Psoas muscle (tissue), 8 donors: ENCODE data around the gene MIAT. TPM values are rescaled to one million over a fixed set of nuclear protein-coding genes. Genes with fewer than 3 reads are reported as not detected.

Experiments
- ATAC-seq, 4 donors: fragments of 200-7000 bp; cut with Tn5 transposase; one replicate each; pipeline ENCODE4 v1.9.1; 2020; ENCODE audit warnings: moderate library complexity in 3 of 4, mild to moderate bottlenecking in 2 of 4
- DNase-seq, 2 donors: peaks; one replicate each; pipeline ENCODE4 v3.0.0-alpha.2; 2020
- H3K27ac ChIP-seq: fragments of 200-600 bp; one replicate; pipeline ENCODE4 v1.8.0; 2022
- H3K27me3 ChIP-seq, 3 donors: fragments of 200-600 bp in 1 of 3; one replicate each; pipeline versions ENCODE4 v1.6.1 to v1.8.0; 2013 to 2022; ENCODE audit warnings: low read length in 2 of 3, mild to moderate bottlenecking in 2 of 3, moderate library complexity in 1 of 3; ENCODE audit not compliant: insufficient read depth in 3 of 3
- H3K36me3 ChIP-seq, 2 donors: fragments of 200-600 bp in 1 of 2; one replicate each; pipeline versions ENCODE4 v1.6.1 to v1.8.0; 2013 to 2022; ENCODE audit warnings: low read depth in 1 of 2, mild to moderate bottlenecking in 1 of 2, moderate library complexity in 1 of 2; ENCODE audit not compliant: insufficient read depth in 1 of 2
- H3K4me1 ChIP-seq: fragments of 200-600 bp; one replicate; pipeline ENCODE4 v1.8.0; 2022
- H3K4me3 ChIP-seq: fragments of 200-600 bp; one replicate; pipeline ENCODE4 v1.8.0; 2022; ENCODE audit warnings: mild to moderate bottlenecking
- H3K9me3 ChIP-seq: fragments of 200-600 bp; one replicate; pipeline ENCODE4 v1.8.0; 2022
- WGBS, 3 donors: extraction: QIAGEN DNeasy Blood & Tissue Kit; methylation state at CpG; one replicate each; pipeline versions ENCODE4 v1.1.6 to v1.1.7; 2013; 5-methylcytosine and 5-hydroxymethylcytosine counted together
- intact Hi-C, 2 donors: fragments of 100-400 bp; cut with DNase I; formaldehyde crosslinking; loops; one replicate each; pipeline versions ENCODE4 v1.11.0 to v1.14.2; 2022
- polyA plus RNA-seq, 3 donors: library from polyadenylated mRNA; stranded (reverse); fragments of 200-250 nt; gene quantifications; one replicate each; pipeline ENCODE4 v1.2.3, GENCODE V29; 2013
- total RNA-seq, 4 donors: library from RNA; stranded (reverse); fragmentation: NEBNext Ultra II Directional in 2 of 4; extraction: Animal tissue kit (Norgen Biotek cat#: 25700) in 2 of 4; gene quantifications; one replicate each; pipeline versions ENCODE4 v1.2.1 to v1.2.4, GENCODE V29; 2021 to 2023
- TF ChIP-seq, protein P1 (sequence below): fragments of 200-600 bp; IDR thresholded peaks from one replicate; pipeline ENCODE4 v1.8.0; 2022; ENCODE audit warnings: antibody characterized with exemption
- donor health status: healthy with polysubstance abuse.
- donor health status: DM: no; HTN: no; CAD: no; lungs with moderate emphysema.
- donor health status: Bipolar disorder and iron deficiency.
- donor health status: healthy.
- donor health status: DM: yes; HTN: yes; CAD: no.
- donor health status: DM: no; HTN: no; CAD: no.
- donor health status: DM: no; HTN: no; CAD: no.
- donor health status: DM: yes; HTN: yes; CAD: no.

The MIAT gene
- total and polyA plus RNA-seq, 7 donors = 0.04 to 0.59 (median 0.30) TPM

- no peaks in the 10 kb centered on the region for H3K36me3 ChIP-seq
- no peak overlapping the region for H3K4me3 ChIP-seq
- H3K4me1 ChIP-seq = peaks cover 23% of the 10 kb centered on the region
- intact Hi-C loops = loop anchor here in 1 of 2 donors (10.0 kb wide), 1 partner anchor 266 kb away; no protein-coding TSS in a partner anchor
- WGBS, 3 donors = 83 to 87% (median 86%) methylated on average over 6 of the region's 6 CpGs
- ATAC-seq = no peak
- TF ChIP-seq, protein P1, sequence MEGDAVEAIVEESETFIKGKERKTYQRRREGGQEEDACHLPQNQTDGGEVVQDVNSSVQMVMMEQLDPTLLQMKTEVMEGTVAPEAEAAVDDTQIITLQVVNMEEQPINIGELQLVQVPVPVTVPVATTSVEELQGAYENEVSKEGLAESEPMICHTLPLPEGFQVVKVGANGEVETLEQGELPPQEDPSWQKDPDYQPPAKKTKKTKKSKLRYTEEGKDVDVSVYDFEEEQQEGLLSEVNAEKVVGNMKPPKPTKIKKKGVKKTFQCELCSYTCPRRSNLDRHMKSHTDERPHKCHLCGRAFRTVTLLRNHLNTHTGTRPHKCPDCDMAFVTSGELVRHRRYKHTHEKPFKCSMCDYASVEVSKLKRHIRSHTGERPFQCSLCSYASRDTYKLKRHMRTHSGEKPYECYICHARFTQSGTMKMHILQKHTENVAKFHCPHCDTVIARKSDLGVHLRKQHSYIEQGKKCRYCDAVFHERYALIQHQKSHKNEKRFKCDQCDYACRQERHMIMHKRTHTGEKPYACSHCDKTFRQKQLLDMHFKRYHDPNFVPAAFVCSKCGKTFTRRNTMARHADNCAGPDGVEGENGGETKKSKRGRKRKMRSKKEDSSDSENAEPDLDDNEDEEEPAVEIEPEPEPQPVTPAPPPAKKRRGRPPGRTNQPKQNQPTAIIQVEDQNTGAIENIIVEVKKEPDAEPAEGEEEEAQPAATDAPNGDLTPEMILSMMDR = no peak
- no peaks in the 10 kb centered on the region for H3K9me3 ChIP-seq
- DNase-seq = no peak
- no peak overlapping the region for H3K27ac ChIP-seq
- H3K27me3 ChIP-seq = peaks cover 0 to 61% (median 14%) of the 10 kb centered on the region in 3 donors
Measured at GRCh38 chr22:26660356-26660755, 3.0 kb downstream of the MIAT start.

- peaks cover 0 to 54% (median 11%) of the 10 kb centered on the region in 3 donors for H3K27me3 ChIP-seq
- H3K9me3 ChIP-seq = no peaks in the 10 kb centered on the region
- no peaks in the 10 kb centered on the region for H3K36me3 ChIP-seq
- intact Hi-C loops = loop anchor here in 1 of 2 donors (10.0 kb wide), 1 partner anchor 266 kb away; no protein-coding TSS in a partner anchor
- WGBS, 3 donors = 83 to 85% (median 85%) methylated on average over 7 of the region's 7 CpGs
- H3K4me1 ChIP-seq = peaks cover 23% of the 10 kb centered on the region
- ATAC-seq (no peak), DNase-seq (no peak)
- TF ChIP-seq, protein P1 = no peak
- no peak overlapping the region for H3K27ac ChIP-seq
- no peak overlapping the region for H3K4me3 ChIP-seq
Measured at GRCh38 chr22:26660961-26661578, 3.7 kb downstream of the MIAT start.

DNA sequence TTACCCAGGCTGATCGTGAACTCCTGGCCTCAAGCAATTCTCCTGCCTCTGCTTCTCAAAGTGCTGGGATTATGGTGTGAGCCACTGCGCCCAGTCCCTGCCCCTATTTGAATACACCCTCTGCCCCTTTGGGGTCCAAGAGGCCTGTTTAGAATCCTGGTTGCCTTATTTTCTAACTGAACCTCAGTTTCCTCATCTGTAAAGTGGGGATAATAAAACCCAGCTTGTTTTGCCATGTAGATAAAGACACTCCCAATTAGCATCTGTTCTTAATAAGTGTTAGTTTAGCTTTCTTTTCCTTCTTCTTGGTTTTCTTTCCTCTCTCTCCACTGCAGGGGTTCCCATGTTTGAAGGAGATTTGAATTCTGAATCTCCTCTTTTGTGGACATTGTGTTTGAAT is 4.8 kb downstream of the MIAT start:
- ATAC-seq = no peak
- H3K36me3 ChIP-seq = no peaks in the 10 kb centered on the region
- H3K27ac ChIP-seq = no peak overlapping the region
- no peak for DNase-seq
- peaks cover 19% of the 10 kb centered on the region for H3K4me1 ChIP-seq
- intact Hi-C loops = loop anchor here in 1 of 2 donors (10.0 kb wide), 1 partner anchor 267 kb away; no protein-coding TSS in a partner anchor
- no peak overlapping the region for H3K4me3 ChIP-seq
- H3K27me3 ChIP-seq = peaks cover 0 to 45% (median 7%) of the 10 kb centered on the region in 3 donors
- WGBS, 3 donors = 83 to 89% (median 87%) methylated on average over 2 of the region's 2 CpGs
- H3K9me3 ChIP-seq = no peaks in the 10 kb centered on the region
- TF ChIP-seq, protein P1 = no peak

DNA sequence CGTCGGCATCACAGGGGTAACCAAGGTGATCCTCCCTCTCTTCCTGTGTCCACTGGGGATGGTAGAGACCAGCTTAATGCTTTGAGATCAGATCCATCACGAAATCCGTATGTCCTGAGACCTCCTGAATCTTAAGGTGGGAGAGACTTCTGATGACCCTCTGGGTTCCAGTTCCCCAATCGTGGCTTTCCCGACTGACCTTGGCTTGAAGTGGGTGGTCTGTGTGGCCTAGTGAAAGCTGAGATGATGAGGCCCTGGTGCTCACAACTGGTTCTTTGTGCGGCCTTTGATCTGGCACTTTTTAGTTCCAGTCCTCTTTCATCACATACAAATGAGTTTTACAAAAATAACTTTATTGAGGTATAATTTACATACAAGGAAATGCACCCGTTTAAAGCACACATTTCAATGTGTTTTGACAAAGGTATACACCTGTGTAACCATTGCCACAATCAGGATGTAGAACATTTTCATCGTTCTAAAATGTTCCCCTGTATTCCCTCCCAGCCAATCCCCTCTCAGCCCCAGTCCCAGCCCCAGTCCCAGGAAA is 6.1 kb downstream of the MIAT start:
- intact Hi-C loops = loop anchor here in 1 of 2 donors (10.0 kb wide), 1 partner anchor 269 kb away; no protein-coding TSS in a partner anchor
- Histone ChIP-seq H3K27me3 (peaks cover 0 to 32% (median 4%) of the 10 kb centered on the region in 3 donors), H3K4me1 (peaks cover 7% of the 10 kb centered on the region), H3K9me3 (no peaks in the 10 kb centered on the region), H3K27ac (no peak overlapping the region), H3K36me3 (no peaks in the 10 kb centered on the region), H3K4me3 (no peak overlapping the region)
- TF ChIP-seq, protein P1 = no peak
- no peak for ATAC-seq
- WGBS, 3 donors = 49 to 64% (median 56%) methylated on average over 9 of the region's 9 CpGs
- DNase-seq = no peak
